GM18951 (cell line): ENCODE results near the gene TTC13.

Experiments
- POLR2A ChIP-seq: IDR thresholded peaks from 4 replicates; pipeline ENCODE4 v1.6.1; 2011; ENCODE audit warnings: mild to moderate bottlenecking; ENCODE audit not compliant: insufficient read length, insufficient read depth; ENCODE audit errors: extremely low read depth
- in situ Hi-C: fragments of 300-500 bp; cut with MboI; formaldehyde crosslinking; loops from one replicate; pipeline ENCODE4 v1.12.0; 2022; ENCODE audit warnings: low sequenced_read_pairs, mixed read lengths, inconsistent platforms; ENCODE audit not compliant: unreplicated experiment

The TTC13 gene

GRCh38 chr1:230982696-230983095 lies 4.0 kb upstream of the TTC13 start:
- in situ Hi-C loops: no loop called here
- no peak for TF ChIP-seq POLR2A

- TF ChIP-seq POLR2A: no peak
- in situ Hi-C loops: loop anchor here (10.0 kb wide), 1 partner anchor 65 kb away; no protein-coding TSS in a partner anchor
Measured at GRCh38 chr1:230979952-230980351, 1.3 kb upstream of the TTC13 start.

GRCh38 chr1:230979389-230979716 lies 692 bp upstream of the TTC13 start:
- in situ Hi-C loops: loop anchor here (10.0 kb wide), 1 partner anchor 65 kb away; no protein-coding TSS in a partner anchor
- no peak for TF ChIP-seq POLR2A

- no peak for TF ChIP-seq POLR2A
- in situ Hi-C loops: loop anchor here (10.0 kb wide), 1 partner anchor 63 kb away; no protein-coding TSS in a partner anchor
Measured at GRCh38 chr1:230977761-230978490, 735 bp downstream of the TTC13 start.

GRCh38 chr1:230976825-230977747 lies 1.6 kb downstream of the TTC13 start:
- TF ChIP-seq POLR2A: no peak
- in situ Hi-C loops: loop anchor here (10.0 kb wide), 1 partner anchor 62 kb away; no protein-coding TSS in a partner anchor

- TF ChIP-seq POLR2A: no peak
- in situ Hi-C loops: loop anchor here (10.0 kb wide), 1 partner anchor 62 kb away; no protein-coding TSS in a partner anchor
Measured at GRCh38 chr1:230976360-230976759, 2.3 kb downstream of the TTC13 start.

- no peak for TF ChIP-seq POLR2A
- in situ Hi-C loops: loop anchor here (10.0 kb wide), 1 partner anchor 61 kb away; no protein-coding TSS in a partner anchor
Measured at GRCh38 chr1:230975636-230976035, 3.0 kb downstream of the TTC13 start.

- TF ChIP-seq POLR2A: no peak
- in situ Hi-C loops: loop anchor here (10.0 kb wide), 1 partner anchor 58 kb away; no protein-coding TSS in a partner anchor
Measured at GRCh38 chr1:230972855-230973271, 5.8 kb downstream of the TTC13 start.

- in situ Hi-C loops: loop anchor here (10.0 kb wide), 1 partner anchor 57 kb away; no protein-coding TSS in a partner anchor
- no peak for TF ChIP-seq POLR2A
Measured at GRCh38 chr1:230971771-230972170, 6.9 kb downstream of the TTC13 start.

- in situ Hi-C loops: loop anchor here (10.0 kb wide), 1 partner anchor 56 kb away; no protein-coding TSS in a partner anchor
Measured at GRCh38 chr1:230970432-230970831, 8.2 kb downstream of the TTC13 start.

GRCh38 chr1:230966358-230966873 lies 12.2 kb downstream of the TTC13 start:
- in situ Hi-C loops: no loop called here
- TF ChIP-seq POLR2A: no peak

More at GRCh38 chr1:230970432-230970831, 8.2 kb downstream of the TTC13 start:
- no peak for TF ChIP-seq POLR2A

GRCh38 chr1:230965535-230965934 lies 13.1 kb downstream of the TTC13 start:
- in situ Hi-C loops: no loop called here
- no peak for TF ChIP-seq POLR2A

- in situ Hi-C loops: no loop called here
- no peak for TF ChIP-seq POLR2A
Measured at GRCh38 chr1:230964896-230965295, 13.8 kb downstream of the TTC13 start.
